Prostate gland (tissue), 2 donors: ENCODE data around the gene ZNF423. TPM values are rescaled to one million over a fixed set of nuclear protein-coding genes. Genes with fewer than 3 reads are reported as not detected.

Experiments
- DNase-seq: peaks from one replicate; pipeline ENCODE4 v3.0.0-alpha.2; 2019; ENCODE audit warnings: low spot score
- H3K27ac ChIP-seq, 2 donors: fragments of 200-600 bp; sonication (generic); 2 replicates each; pipeline ENCODE4 v1.5.1; 2017 to 2019
- H3K27me3 ChIP-seq: fragments of 200-600 bp; sonication (generic); replicated peaks from 2 replicates; pipeline ENCODE4 v1.5.1; 2019; ENCODE audit not compliant: insufficient read depth
- H3K36me3 ChIP-seq, 2 donors: fragments of 200-600 bp; sonication (generic); 1 replicate in 1 of 2; 2 replicates in 1 of 2; pipeline versions ENCODE4 v1.5.1 to v1.8.1; 2017 to 2019
- H3K4me1 ChIP-seq: fragments of 200-600 bp; sonication (generic); replicated peaks from 2 replicates; pipeline ENCODE4 v1.5.1; 2019
- H3K4me3 ChIP-seq, 2 donors: fragments of 200-600 bp; sonication (generic); 2 replicates each; pipeline ENCODE4 v1.5.1; 2017 to 2019
- H3K9me3 ChIP-seq: fragments of 200-600 bp; sonication (generic); 2 replicates; pipeline ENCODE4 v1.5.1; 2017
- CTCF ChIP-seq, 4 experiments: fragments of 200-600 bp in 2 of 4; fragments of 450-650 bp in 2 of 4; sonication (generic) in 2 of 4; IDR thresholded peaks; 1 replicate in 3 of 4; 2 replicates in 1 of 4; pipeline ENCODE4 v1.5.1; 2016 to 2019; ENCODE audit warnings: antibody characterized with exemption in 4 of 4, mild to moderate bottlenecking in 2 of 4, moderate library complexity in 2 of 4
- POLR2A ChIP-seq: fragments of 450-650 bp; IDR thresholded peaks from one replicate; pipeline ENCODE4 v1.6.1; 2016; ENCODE audit warnings: antibody characterized with exemption, mild to moderate bottlenecking
- POLR2AphosphoS5 ChIP-seq: sonication (generic); formaldehyde crosslinking; IDR thresholded peaks from one replicate; pipeline ENCODE4 v1.6.1; 2017; ENCODE audit warnings: antibody characterized with exemption
- WGBS: methylation state at CpG from one replicate; pipeline ENCODE4 v1.1.5; 2018; 5-methylcytosine and 5-hydroxymethylcytosine counted together
- intact Hi-C: fragments of 100-400 bp; cut with DNase I; formaldehyde crosslinking; loops from one replicate; pipeline ENCODE4 v1.14.2; 2022
- total RNA-seq, 2 donors: library from RNA; depleted of rRNA; stranded (reverse); fragments of >200 nt; gene quantifications; one replicate each; pipeline ENCODE4 v1.1.0, GENCODE V29; 2016

The ZNF423 gene
- total RNA-seq, 2 donors from 2014 or later, result 6.1 to 22.7 TPM

GRCh38 chr16:49534901-49535610, 320.9 kb downstream of the ZNF423 start:
- H3K9me3 ChIP-seq, result no peaks in the 10 kb centered on the region
- H3K27ac ChIP-seq, result no peak overlapping the region
- no peaks in the 10 kb centered on the region for H3K4me1 ChIP-seq
- no peak for DNase-seq
- no peak overlapping the region for H3K4me3 ChIP-seq
- WGBS, result 89% methylated on average over 13 of the region's 13 CpGs
- intact Hi-C loops, result no loop called here
- no peaks in the 10 kb centered on the region for H3K27me3 ChIP-seq
- TF ChIP-seq CTCF (IDR thresholded peaks at IDR 0.05) (no peak), POLR2AphosphoS5 (no peak), POLR2A (no peak)
- H3K36me3 ChIP-seq, result no peaks in the 10 kb centered on the region

- 96% methylated on average over 7 of the region's 7 CpGs for WGBS
- no peak overlapping the region for H3K27ac ChIP-seq
- TF ChIP-seq POLR2AphosphoS5 (no peak), CTCF (IDR thresholded peaks at IDR 0.05) (no peak), POLR2A (no peak)
- no peaks in the 10 kb centered on the region for H3K27me3 ChIP-seq
- no peaks in the 10 kb centered on the region for H3K36me3 ChIP-seq
- no peaks in the 10 kb centered on the region for H3K4me1 ChIP-seq
- DNase-seq, result no peak
- no peaks in the 10 kb centered on the region for H3K9me3 ChIP-seq
- intact Hi-C loops, result no loop called here
- no peak overlapping the region for H3K4me3 ChIP-seq
Observed at GRCh38 chr16:49533422-49533821, 322.5 kb downstream of the ZNF423 start.

GRCh38 chr16:49532873-49533272, 323.0 kb downstream of the ZNF423 start:
- Histone ChIP-seq H3K27me3 (no peaks in the 10 kb centered on the region), H3K9me3 (no peaks in the 10 kb centered on the region), H3K4me3 (no peak overlapping the region), H3K36me3 (no peaks in the 10 kb centered on the region), H3K27ac (no peak overlapping the region), H3K4me1 (no peaks in the 10 kb centered on the region)
- TF ChIP-seq POLR2AphosphoS5 (no peak), POLR2A (no peak), CTCF (IDR thresholded peaks at IDR 0.05) (no peak)
- intact Hi-C loops, result no loop called here
- DNase-seq, result no peak
- WGBS, result 91% methylated on average over 15 of the region's 15 CpGs

GRCh38 chr16:49531931-49532840, 323.7 kb downstream of the ZNF423 start:
- Histone ChIP-seq H3K27ac (no peak overlapping the region), H3K4me3 (no peak overlapping the region), H3K4me1 (no peaks in the 10 kb centered on the region), H3K36me3 (no peaks in the 10 kb centered on the region), H3K27me3 (no peaks in the 10 kb centered on the region), H3K9me3 (no peaks in the 10 kb centered on the region)
- intact Hi-C loops, result no loop called here
- DNase-seq, result no peak
- WGBS, result 84% methylated on average over 22 of the region's 22 CpGs
- no peak for TF ChIP-seq POLR2A
- no peak for TF ChIP-seq POLR2AphosphoS5
- no peak for TF ChIP-seq CTCF (IDR thresholded peaks at IDR 0.05)
